Measurements from ENCODE around the gene F2RL1.

- no peak for TF ChIP-seq CTCF (conservative IDR thresholded peaks at IDR 0.05; ENCODE audit: low read length)
- TF ChIP-seq EZH2phosphoT487 (IDR thresholded peaks at IDR 0.05; ENCODE audit: borderline replicate concordance, low read depth, low read length): no peak
Observed at GRCh38 chr5:76859591-76860247, 40.9 kb downstream of the F2RL1 start.
